ENCODE data around the gene ADAM29.

GRCh38 chr4:174935607-174936006 lies 17.4 kb downstream of the ADAM29 start:
- TF ChIP-seq, protein P1, sequence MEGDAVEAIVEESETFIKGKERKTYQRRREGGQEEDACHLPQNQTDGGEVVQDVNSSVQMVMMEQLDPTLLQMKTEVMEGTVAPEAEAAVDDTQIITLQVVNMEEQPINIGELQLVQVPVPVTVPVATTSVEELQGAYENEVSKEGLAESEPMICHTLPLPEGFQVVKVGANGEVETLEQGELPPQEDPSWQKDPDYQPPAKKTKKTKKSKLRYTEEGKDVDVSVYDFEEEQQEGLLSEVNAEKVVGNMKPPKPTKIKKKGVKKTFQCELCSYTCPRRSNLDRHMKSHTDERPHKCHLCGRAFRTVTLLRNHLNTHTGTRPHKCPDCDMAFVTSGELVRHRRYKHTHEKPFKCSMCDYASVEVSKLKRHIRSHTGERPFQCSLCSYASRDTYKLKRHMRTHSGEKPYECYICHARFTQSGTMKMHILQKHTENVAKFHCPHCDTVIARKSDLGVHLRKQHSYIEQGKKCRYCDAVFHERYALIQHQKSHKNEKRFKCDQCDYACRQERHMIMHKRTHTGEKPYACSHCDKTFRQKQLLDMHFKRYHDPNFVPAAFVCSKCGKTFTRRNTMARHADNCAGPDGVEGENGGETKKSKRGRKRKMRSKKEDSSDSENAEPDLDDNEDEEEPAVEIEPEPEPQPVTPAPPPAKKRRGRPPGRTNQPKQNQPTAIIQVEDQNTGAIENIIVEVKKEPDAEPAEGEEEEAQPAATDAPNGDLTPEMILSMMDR (IDR thresholded peaks at IDR 0.05 in 4 of 5, conservative IDR thresholded peaks at IDR 0.05 in 1 of 5) = no peak
- no peak for TF ChIP-seq POLR2A (IDR thresholded peaks at IDR 0.05)

Measured in gastrocnemius medialis (tissue), 4 donors.